ENCODE results near the gene CHMP1A.
"Not testable (repeated sequence)": the region's sequence is repeated elsewhere in the genome, so short reads cannot be mapped to it uniquely, and the experiment has no call there.

Gene CHMP1A

DNA sequence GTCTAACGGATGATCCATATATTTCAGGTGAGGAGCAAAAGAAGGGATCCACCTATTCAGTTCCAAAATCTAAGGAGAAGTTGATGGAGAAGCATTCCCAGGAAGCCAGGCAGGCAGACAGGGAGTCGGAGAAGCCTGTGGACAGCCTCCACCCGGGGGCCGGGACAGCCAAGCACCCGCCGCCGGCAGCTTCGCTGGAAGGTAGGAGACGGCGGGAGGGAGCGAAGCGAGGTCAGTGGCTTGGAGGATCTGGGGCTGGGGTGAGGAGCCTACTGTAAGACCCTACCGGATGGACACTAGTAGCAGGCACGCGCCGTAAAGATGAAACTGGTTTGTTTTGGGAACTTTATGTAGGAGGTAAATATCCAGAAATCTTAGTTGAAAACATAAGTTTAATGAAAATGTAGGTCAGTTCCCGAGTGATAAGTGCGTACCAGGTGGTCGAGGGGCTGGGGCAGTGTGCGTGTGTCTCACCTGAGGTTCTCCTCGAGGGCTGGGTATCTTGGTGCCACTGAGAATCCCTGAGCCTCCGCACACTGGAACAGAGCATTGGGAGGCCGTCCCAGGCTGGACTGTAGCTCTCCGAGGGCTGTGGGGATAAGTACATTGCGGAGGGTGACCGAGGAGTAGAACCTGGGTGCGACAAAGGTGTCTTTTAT is 842 bp upstream of the CHMP1A start:
- no peak for DNase-seq

DNA sequence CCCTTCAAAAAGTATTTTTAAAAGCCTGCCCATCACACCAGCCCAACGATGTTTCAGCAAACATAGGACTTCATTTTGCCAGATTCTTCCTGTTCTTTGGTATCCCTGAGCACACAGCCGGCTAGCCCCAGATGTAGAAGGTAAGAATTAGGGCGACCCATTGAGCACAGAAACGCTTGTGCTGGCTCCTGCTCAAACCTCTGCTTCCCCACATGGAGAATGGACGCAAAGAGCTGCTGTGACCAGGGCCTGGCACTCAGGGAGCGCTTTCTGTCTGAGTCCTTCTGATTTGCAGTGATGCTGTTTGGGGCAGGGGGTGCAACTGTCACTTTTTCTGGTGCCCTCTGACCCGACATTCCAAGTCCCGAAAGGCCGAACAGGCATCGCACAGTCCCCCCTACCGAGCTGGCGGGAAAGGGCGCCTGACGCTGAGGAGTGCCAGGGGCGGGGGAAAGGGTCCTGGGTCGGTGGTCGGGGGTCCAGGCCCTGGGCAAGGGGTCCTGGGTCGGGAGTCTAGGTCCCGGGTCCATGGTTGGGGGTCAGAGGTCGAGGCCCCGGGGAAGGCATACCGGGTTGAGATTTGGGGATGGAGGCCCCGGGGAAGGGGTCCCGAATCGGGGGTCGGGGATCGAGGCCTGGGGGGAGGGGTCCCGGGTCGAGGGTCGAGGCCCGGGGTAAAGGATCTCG is 930 bp downstream of the CHMP1A start:
- DNase-seq = no peak

DNA sequence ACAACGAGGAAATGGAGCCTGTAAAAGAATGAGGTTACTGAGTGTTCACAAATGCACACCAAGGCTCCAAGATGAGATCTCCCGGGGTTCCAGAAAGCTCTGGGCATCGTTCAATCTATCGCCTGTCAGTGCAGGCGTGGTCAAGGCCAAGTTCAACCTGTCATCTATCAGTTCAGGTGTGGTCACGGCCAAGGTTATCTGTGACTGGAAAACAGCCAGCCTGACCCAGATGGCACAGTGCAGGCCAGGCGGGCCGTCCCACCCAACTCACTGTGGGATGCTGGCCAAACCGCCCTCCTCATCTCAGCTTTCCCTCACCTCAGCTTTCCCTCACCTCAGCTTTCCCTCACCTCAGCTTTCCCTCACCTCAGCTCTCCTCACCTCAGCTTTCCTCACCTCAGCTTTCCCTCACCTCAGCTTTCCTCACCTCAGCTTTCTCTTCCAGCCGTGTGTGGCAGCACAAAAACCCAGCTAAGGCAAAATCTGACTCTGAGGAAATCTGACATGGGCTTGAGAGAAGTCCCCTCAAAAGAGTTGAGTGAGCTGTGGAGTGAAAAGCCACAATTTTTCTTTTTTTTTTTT is 2.4 kb downstream of the CHMP1A start:
- no peak for DNase-seq

DNA sequence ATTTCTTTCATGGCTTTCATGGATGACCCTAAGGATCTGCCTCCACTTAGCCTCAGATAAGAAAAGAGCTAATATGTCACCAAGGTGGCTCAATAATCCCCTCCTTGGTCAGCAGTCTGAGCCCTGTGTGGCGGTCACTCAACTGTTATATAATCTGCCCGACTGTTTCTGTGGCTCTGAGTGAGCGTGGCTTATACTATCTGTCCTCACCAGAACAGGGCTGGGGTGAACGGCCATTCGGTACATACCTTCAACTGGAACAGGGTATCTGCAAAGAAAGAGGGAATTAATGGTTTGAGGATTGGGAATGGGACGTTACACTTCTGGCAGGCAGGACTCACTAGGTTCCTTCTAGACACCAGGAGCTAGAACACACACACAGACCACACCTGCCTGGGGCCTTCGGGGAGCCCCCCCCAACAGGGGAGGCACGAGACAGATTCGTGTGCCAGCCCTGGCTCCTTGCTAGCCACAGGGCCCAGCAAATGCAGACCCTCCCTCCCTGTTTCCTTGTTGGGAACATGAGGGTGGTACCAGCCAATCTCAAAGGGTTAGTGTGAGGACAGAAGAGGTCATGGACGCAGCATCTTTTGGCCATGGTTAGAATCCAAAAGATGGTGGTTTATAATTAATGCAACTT is 3.7 kb downstream of the CHMP1A start:
- no peak for DNase-seq

DNA sequence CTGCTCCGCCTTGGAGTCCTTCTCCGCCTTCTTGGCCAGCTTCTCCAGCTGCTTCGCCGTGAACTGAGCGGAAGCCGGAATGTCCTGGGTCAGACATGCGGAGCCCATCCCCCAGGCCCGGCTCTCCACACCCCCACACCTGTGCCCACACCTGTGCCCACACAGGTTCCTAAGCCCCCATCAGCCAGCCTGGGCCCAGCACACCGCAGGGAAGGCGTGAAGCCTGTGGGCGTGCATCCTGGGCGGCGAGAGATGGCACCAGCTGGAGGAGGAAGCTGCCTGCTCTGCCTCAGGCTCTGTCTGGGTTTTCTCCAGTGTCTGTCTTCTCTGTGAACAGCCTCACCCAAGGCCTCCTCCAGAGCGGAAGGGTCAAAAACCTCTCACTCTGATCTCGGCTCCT is 5.9 kb downstream of the CHMP1A start:
- no peak for DNase-seq

DNA sequence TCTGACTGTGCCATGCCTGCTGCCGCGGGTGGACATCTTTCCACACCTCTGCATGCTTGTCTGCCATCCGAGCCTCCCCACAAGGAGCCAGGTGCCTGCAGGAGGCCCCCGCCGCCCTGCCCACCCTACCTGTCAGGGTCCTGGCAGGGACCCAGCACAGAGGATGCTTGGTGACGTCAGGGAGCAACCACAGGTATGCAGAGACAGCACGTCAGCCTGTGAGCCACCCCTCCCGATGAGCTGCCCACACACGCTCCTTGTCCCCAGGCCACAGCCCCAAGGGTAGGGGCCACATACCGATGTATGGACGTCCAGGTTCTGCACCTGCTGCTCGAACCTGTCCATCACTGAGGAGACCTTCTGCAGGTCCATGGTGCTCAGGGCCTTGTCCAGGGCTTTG is 10.6 kb downstream of the CHMP1A start:
- no peak for DNase-seq

DNA sequence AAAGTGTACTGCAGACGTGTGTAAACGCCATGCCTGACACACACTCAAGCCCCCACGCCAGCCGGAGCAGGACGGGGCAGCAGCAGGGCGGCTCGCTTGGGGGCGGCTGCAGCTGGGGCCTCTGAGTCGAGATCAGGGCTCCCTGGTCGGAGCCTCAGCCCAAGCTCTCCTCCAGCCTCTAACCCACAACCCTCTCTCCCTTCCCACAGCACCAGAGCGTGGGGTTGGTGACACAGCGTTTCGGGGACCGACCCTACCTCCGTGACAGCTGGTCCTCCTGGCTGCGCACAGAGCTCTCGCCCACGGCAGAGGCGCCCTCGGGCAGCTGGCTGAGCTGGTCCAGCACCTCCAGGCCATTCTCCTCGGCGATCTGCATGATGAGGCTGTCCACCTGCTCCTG is 11.2 kb downstream of the CHMP1A start:
- no peak for DNase-seq

DNA sequence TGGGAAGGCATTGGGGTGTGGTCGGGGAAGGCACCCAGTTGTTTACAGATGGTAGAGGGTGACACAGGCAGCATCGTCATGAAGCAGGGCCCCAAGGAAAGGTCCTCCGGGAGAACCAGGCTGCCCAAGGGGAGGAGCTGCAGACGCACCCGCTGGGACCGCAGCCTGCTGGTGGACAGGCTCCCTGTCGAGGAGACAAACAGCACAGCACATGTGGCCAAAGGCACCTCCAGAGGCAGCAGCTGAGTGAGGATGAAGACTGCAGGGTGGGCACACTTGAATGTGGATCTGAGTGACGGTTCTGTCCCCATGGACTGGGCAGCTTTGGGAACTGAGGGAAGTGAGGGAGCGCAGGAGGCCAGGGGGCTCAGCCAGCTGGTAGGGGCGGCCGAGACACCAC is 12.4 kb downstream of the CHMP1A start:
- DNase-seq = no peak

DNA sequence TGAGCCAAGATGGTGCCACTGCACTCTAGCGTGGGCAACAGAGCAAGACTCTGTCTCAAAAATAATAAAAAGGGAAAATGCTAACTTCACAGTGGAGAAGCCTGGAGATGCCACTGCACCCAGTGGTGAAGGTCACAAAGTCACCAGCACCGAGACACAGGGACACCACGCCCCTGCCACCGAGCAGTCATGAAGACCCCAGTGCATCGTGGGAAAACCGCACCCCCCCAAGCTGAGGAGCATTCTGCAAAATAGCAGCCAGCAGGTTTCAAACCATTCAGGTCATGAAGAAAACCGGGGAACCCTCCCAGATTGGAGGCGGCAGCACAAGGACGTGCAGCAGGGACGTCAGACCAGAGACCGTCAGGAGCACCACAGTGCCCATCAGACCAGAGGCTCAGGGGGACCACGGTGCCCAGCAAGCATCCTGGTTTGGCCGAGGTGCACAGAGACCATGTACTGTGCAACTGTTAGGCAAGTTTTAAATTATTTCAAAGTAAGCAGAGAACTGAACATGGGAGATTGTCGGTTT is 13.7 kb downstream of the CHMP1A start:
- no peak for DNase-seq

DNA sequence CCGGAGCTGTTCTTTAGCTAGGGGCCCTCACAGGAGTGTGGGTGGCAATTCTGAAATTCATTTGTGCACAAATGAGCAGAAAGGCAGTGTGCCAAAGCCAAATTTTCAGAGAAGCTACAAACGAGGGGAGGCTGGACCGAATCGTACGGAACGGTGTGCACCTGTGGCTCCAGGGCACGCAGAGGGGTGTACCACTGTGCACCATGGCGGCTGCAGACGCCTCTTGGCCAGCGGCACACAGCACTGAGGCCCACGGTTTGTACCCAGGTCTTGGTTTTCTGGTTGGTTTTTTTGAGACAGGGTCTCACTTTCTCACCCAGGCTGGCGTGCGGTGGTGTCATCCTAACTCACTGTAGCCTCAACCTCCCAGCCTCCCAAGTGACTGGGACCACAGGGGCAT is 14.9 kb downstream of the CHMP1A start:
- DNase-seq = no peak

DNA sequence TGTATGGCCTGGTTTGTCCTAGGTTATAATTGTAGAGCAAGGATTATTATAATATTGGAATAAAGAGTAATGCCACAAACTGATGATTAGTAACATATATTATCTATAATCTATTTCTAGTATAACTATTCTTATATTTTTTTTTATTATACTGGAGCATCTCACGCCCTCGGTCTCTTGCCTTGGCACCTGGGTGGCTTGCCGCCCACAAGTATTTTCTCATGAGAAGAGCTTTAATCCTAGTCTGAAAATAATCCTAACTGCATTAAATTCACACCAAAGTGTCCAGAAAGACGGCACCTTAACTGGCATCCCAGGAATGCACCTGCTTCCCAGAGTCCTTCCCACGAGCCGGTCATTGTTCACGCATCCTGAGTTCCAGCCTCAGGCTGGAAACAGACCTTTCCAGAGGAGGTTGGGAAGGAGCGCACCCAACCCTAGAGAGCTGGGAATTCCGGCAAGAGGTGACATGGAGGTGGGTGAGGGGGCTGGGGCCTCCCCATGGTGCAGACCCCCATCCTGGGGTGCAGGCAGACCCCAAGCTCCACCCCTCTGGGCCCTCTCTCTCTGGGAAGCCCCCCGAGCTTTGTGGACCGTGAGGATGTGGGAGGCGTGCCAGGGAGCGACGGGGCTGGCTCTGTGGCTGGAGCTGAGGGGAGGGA is 15.9 kb downstream of the CHMP1A start:
- DNase-seq = no peak

DNA sequence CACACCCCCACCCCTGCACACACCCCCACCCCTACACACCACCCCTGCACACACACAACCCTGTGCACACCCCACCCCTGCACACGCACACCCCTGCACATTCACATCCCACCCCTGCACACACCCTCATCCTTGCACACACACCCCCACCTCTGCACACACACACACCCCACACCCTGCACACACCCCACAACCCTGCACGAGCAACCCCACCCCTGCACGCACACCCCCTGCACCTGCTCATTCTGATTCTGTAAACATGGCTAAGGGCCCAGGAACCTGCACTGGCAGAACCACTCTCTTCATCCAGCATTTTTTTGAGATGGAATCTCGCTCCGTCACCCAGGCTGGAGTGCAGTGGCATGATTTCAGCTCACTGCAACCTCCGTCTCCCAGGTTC is 18.1 kb downstream of the CHMP1A start:
- no peak for DNase-seq

DNA sequence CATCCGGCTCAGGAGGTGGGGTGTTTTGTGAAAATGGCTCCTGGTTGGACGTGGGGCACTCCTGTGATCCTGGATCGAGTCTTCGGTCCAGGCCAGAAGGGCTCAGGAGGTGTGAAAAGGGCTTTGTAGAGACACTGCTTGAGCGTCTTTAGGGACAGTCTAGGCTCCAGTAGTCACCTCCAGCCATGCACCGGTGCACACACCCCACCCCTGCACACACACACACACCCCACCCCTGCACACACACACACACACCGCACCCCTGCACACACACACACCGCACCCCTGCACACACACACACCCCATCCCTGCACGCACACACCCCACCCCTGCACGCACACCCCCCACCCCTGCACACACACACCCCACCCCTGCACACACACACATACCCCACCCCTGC is 19.1 kb downstream of the CHMP1A start:
- no peak for DNase-seq

DNA sequence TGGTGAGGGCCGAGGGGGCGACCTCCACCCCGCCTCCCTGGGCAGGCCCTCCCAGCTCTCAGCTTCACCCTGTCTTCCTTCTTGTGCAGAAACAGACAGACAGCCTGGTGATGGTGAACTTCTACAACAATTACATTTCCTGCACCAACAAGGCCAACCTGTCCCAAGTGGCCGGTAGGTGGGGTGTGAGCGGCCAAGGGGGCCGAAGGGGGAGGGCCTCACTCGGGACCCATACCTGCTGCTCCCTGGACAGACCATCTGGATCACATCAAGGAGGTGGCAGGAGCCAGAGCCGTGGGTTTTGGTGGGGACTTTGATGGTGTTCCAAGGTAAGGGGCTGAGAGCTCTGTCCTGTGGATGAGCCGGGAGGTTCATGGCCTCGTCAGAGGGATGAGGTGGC is 20.1 kb downstream of the CHMP1A start:
- DNase-seq = no peak

DNA sequence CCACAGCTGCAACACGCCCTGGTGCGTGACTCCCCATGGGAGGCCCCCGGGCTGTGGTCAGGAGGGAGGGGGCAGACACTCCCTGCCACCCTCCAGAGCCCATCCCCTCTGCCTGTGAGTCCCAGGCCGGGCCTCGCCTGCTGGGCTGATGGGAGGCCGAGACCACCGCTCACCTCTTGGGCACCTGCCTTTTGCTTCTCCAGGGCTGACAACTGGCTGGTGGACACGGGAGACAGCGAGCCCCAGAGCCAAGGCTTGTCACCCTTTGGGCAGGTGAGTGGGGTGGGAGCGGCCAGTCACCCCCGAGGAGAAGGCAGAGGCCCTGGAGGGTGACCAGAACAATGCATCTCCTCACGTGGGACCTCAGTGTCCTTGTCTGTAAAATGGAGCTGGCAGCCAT is 20.8 kb downstream of the CHMP1A start:
- no peak for DNase-seq

DNA sequence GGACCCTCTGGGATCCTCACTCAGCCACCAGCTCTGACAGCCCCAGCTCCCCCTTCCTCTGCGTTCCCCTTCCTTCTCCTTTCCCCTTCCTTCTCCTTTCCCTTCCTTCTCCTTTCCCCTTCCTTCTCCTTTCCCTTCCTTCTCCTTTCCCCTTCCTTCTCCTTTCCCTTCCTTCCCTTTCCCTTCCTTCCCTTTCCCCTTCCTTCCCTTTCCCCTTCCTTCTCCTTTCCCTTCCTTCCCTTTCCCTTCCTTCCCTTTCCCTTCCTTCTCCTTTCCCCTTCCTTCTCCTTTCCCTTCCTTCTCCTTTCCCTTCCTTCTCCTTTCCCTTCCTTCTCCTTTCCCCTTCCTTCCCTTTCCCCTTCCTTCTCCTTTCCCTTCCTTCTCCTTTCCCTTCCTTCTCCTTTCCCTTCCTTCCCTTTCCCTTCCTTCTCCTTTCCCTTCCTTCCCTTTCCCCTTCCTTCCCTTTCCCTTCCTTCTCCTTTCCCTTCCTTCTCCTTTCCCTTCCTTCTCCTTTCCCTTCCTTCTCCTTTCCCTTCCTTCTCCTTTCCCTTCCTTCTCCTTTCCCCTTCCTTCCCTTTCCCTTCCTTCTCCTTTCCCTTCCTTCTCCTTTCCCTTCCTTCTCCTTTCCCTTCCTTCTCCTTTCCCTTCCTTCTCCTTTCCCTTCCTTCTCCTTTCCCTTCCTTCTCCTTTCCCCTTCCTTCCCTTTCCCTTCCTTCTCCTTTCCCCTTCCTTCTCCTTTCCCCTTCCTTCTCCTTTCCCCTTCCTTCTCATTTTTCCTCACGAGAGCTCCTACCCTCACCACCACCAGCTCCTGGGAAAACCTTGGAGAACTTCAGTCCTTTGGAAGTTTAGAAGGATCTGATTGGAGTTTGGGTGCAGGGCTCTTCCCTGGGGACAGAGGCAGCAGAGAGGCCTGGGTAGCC is 22.8 kb downstream of the CHMP1A start:
- not testable (repeated sequence) for DNase-seq

DNA sequence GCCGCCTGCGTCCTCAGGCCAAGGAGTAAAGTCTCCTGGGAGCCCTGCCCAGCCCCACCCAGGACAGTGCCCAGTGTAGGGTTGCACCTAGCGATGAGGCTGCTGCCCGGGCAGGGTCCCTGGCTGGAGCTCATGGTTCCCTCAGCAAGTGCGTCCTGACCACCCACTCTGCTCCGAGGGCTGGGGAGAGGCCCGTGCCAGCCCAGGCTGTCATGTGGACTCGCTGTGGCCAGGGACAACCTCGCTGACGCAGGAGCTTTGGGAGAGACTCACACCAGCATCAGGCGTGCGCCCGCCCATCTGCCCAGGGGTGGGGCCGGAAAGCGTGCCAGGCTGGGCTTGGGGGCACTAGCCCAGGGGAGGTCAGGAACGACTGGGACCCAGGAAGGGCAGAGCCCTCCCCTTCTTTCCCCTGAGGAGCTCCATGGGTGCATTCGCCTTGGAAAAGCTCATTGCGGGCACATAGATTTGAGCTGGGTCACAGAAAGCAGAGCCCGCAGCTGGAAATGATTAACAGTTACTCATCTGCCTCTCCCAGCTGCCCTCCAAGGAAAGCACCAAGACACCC is 24.4 kb downstream of the CHMP1A start:
- no peak for DNase-seq

DNA sequence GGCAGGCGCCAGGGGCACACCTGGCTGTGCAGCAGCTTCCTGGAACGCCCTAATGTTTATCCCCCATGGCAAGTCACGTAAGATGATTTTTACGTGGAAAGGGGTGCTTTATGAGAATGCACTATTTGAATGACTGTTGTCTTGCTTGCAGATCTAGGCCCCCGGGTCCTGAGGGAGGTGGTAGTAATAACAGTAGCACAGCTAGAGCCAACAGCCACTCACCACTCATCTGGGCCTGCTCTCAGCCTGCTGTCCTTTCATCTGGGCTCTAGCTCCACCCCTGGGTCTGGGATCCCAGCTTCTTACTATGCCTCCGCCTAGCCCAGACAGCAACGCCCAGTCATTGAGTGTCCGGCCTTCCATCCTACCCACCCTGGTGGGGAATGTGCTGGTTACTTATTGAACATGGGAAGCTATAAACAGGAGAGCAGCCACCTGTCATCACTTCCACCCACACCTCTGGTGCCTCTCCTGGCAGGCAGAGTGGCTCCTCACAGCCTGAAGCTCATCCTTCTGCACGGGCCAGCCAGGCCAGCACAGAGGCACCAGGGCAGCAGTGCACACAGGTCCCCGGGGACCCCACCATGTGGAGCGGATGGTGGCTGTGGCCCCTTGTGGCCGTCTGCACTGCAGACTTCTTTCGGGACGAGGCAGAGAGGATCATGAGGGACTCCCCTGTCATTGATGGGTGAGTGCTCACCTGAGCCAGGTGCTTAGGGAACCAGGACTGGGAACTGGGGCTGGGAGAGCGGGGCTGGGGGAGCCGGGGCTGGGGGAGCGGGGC is 27.5 kb downstream of the CHMP1A start:
- no peak for DNase-seq

DNA sequence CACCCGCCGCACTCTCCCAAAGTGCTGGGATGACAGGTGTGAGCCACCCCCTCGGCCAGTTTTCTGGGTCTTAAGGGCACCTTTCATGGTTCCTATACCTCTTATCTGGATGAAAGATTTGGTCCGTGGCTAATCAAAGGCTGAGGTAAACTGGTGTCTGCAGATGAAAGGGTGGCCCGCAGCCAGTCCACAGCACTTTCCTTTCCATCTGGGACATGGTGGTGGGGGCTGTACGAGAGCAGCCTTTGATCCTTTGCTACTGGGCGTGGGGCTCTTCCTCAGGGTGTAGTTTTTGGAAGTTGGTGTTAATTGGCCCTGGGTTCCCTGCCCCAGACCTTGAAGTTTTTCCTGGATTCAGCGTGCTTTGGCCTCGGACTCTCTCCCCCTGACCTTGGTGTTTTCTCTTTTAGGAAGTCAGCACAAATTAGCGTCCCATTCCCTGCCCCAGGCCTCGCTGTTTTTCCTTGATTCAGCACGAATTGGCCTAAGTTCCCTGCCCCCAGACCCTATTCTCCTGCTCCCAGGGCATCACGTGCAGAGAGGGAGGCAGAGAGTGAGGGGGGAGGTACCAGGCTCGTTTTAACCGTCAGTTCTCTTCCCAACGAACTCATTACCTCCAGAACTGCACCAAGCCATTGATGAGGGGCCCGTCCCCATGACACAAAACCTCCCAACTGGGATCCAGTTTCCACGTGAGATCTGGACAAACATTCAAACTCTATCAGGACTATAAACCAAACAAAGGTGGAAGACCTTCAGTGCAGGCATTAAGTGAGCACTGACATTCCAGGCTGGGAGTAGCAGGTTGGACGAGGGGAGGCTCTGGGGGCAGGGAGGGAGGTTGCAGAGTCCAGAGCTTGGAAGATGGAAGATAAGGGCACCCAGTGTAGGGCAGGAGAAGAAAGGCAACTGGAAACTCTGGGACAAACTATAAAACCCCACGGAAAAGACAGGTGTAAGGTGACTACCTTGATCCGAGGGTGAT is 32.4 kb downstream of the CHMP1A start:
- DNase-seq = no peak
